ENCODE data around the gene HDAC3. TPM values are rescaled to one million over a fixed set of nuclear protein-coding genes. Genes with fewer than 3 reads are reported as not detected.

The HDAC3 gene
- polyA plus RNA-seq, 3 donors: 80.5 to 103 (median 82.3) TPM

DNA sequence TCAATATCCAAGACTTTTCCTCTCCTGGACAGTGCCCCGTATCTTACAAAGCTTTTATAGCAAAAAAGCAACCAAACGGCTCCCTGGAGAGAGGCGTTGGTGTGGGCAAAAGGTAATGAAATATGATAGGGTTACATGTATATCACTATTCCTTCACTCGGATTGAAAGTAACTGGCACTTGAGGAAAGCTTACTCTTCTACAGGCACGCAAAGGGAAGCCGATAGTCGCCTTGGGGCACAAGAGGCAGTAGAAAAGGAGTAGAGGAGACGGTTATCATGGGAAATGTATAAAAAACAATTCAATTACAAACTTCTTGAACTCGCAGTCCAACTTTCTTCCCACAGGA lies 19.0 kb downstream of the HDAC3 start:
- Histone ChIP-seq H3K9me3 (replicated peaks in 1 of 2; ENCODE audit: control insufficient read depth in 1 of 2, insufficient read depth in 1 of 2, low read length in 2 of 2) (no peaks in the 10 kb centered on the region), H3K4me1 (ENCODE audit: control insufficient read depth in 1 of 2, insufficient read depth in 2 of 2, low read length in 2 of 2) (peaks cover 57 to 65% of the 10 kb centered on the region in 2 donors), H3K27me3 (ENCODE audit: control insufficient read depth in 2 of 2, insufficient read depth in 2 of 2, low read length in 2 of 2) (no peaks in the 10 kb centered on the region), H3K36me3 (replicated peaks in 1 of 2; ENCODE audit: control insufficient read depth in 1 of 2, insufficient read depth in 2 of 2, low read length in 2 of 2) (peaks cover 21 to 23% of the 10 kb centered on the region in 2 donors), H3K79me2 (ENCODE audit: insufficient read depth, low read length) (peaks cover 80% of the 10 kb centered on the region), H3K27ac (ENCODE audit: low read depth in 1 of 2, low read length in 2 of 2) (peak overlapping the region; percentile 82 to 88), H2AFZ (ENCODE audit: insufficient read depth, low read depth, low read length, poor library complexity, severe bottlenecking) (peak overlapping the region; percentile 57), H4K20me1 (ENCODE audit: insufficient read depth, low read length) (peaks cover 49% of the 10 kb centered on the region), H3K4me2 (replicated peaks; ENCODE audit: extremely low read depth, low read length, poor library complexity, severe bottlenecking) (peak overlapping the region; percentile 97), H3K9ac (ENCODE audit: insufficient read depth, low read length, poor library complexity, severe bottlenecking) (peak overlapping the region; percentile 92), H3K4me3 (replicated peaks in 1 of 3; ENCODE audit: low read depth in 2 of 3, low read length in 3 of 3) (peak overlapping the region; percentile 62 to 97 (median 96))
- Mint-ChIP-seq H3K27ac (peak overlapping the region; percentile 95 to 97 (median 96)), H3K4me1 (peaks cover 59% of the 10 kb centered on the region), H3K27me3 (ENCODE audit: low read depth in 3 of 3) (peaks cover 0 to 2% (median 2%) of the 10 kb centered on the region in 3 donors), H3K36me3 (peaks cover 27 to 43% of the 10 kb centered on the region in 2 donors), H3K9me3 (peaks cover 0 to 3% (median 0%) of the 10 kb centered on the region in 7 donors), H3K4me3 (peak overlapping the region; percentile 99)
- DNase-seq: no peak
- intact Hi-C loops (cut with micrococcal nuclease): loop anchor here (2.0 to 5.0 kb wide), 2 partner anchors 25 to 35 kb away; no protein-coding TSS in a partner anchor
- TF ChIP-seq, protein P1, sequence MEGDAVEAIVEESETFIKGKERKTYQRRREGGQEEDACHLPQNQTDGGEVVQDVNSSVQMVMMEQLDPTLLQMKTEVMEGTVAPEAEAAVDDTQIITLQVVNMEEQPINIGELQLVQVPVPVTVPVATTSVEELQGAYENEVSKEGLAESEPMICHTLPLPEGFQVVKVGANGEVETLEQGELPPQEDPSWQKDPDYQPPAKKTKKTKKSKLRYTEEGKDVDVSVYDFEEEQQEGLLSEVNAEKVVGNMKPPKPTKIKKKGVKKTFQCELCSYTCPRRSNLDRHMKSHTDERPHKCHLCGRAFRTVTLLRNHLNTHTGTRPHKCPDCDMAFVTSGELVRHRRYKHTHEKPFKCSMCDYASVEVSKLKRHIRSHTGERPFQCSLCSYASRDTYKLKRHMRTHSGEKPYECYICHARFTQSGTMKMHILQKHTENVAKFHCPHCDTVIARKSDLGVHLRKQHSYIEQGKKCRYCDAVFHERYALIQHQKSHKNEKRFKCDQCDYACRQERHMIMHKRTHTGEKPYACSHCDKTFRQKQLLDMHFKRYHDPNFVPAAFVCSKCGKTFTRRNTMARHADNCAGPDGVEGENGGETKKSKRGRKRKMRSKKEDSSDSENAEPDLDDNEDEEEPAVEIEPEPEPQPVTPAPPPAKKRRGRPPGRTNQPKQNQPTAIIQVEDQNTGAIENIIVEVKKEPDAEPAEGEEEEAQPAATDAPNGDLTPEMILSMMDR (IDR thresholded peaks at IDR 0.05): no peak
- no CpG with 5 or more reads among the region's 9 CpGs for WGBS (ENCODE audit: insufficient coverage)

DNA sequence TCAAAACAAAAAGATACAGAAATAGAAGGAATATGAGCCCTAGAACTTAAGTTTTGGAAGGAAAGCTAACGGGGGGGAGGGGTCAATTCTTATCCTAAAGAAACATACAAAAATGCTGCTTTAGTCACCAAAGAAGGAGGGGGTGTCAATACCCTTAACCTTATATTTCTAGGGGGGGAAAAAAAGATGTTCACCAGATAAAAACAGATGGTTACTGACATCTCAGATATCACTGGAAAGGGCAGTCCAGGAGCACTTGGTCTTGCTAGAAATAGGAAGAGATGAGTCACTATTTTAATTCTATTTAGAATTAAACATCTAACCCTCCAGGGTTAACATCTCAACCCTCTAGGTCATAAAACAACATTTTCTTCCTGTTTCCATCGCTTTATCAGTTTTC lies 19.5 kb downstream of the HDAC3 start:
- peak overlapping the region in 1 of 2 donors; percentile 88 for H3K27ac ChIP-seq (ENCODE audit: low read depth in 1 of 2, low read length in 2 of 2)
- H3K27me3 ChIP-seq (ENCODE audit: control insufficient read depth in 2 of 2, insufficient read depth in 2 of 2, low read length in 2 of 2): no peaks in the 10 kb centered on the region
- peaks cover 24 to 26% of the 10 kb centered on the region in 2 donors for H3K36me3 ChIP-seq (replicated peaks in 1 of 2; ENCODE audit: control insufficient read depth in 1 of 2, insufficient read depth in 2 of 2, low read length in 2 of 2)
- Mint-ChIP-seq H3K27ac (peak overlapping the region; percentile 3 to 97 (median 96)), H3K36me3 (peaks cover 27 to 40% of the 10 kb centered on the region in 2 donors), H3K27me3 (ENCODE audit: low read depth in 3 of 3) (peaks cover 0 to 2% (median 2%) of the 10 kb centered on the region in 3 donors), H3K4me3 (peak overlapping the region; percentile 99), H3K4me1 (peaks cover 59% of the 10 kb centered on the region), H3K9me3 (peaks cover 0 to 3% (median 0%) of the 10 kb centered on the region in 7 donors)
- no peaks in the 10 kb centered on the region for H3K9me3 ChIP-seq (replicated peaks in 1 of 2; ENCODE audit: control insufficient read depth in 1 of 2, insufficient read depth in 1 of 2, low read length in 2 of 2)
- peak overlapping the region; percentile 62 to 97 (median 96) for H3K4me3 ChIP-seq (replicated peaks in 1 of 3; ENCODE audit: low read depth in 2 of 3, low read length in 3 of 3)
- TF ChIP-seq, protein P1 (IDR thresholded peaks at IDR 0.05): no peak
- H3K4me2 ChIP-seq (replicated peaks; ENCODE audit: extremely low read depth, low read length, poor library complexity, severe bottlenecking): peak overlapping the region; percentile 97
- WGBS (ENCODE audit: insufficient coverage): no CpG with 5 or more reads among the region's 2 CpGs
- no peak overlapping the region for H2AFZ ChIP-seq (ENCODE audit: insufficient read depth, low read depth, low read length, poor library complexity, severe bottlenecking)
- peaks cover 85% of the 10 kb centered on the region for H3K79me2 ChIP-seq (ENCODE audit: insufficient read depth, low read length)
- peak overlapping the region; percentile 38 for H3K9ac ChIP-seq (ENCODE audit: insufficient read depth, low read length, poor library complexity, severe bottlenecking)
- H4K20me1 ChIP-seq (ENCODE audit: insufficient read depth, low read length): peaks cover 49% of the 10 kb centered on the region
- H3K4me1 ChIP-seq (ENCODE audit: control insufficient read depth in 1 of 2, insufficient read depth in 2 of 2, low read length in 2 of 2): peaks cover 57 to 65% of the 10 kb centered on the region in 2 donors
- intact Hi-C loops (cut with micrococcal nuclease): loop anchor here in 1 of 2 donors (5.0 kb wide), 1 partner anchor 35 kb away; no protein-coding TSS in a partner anchor
- DNase-seq: no peak

Data from CD14-positive monocyte (primary cell).